ENCODE measurements around the gene BPHL. TPM values are rescaled to one million over a fixed set of nuclear protein-coding genes. Genes with fewer than 3 reads are reported as not detected.
"Not testable (repeated sequence)": the region's sequence is repeated elsewhere in the genome, so short reads cannot be mapped to it uniquely, and the experiment has no call there.

The BPHL gene
- total and polyA plus RNA-seq, 4 donors: 21.4 to 53.1 (median 45.7) TPM

DNA sequence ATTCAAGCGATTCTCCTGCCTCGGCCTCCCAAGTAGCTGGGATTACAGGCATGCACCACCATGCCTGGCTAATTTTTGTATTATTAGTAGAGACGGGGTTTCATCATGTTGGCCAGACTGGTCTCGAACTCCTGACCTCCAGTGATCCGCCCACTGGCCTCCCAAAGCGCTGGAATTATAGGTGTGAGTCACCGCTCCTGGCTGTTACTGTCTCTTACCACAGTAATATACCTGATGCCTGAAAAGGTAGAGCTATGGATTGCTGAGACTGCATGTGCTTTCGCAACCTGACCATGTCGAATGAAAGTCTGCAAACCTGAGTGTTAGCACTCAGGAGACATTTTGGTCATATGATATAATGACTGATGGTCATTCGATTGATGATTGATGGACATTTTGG is 70.7 kb downstream of the BPHL start:
- not testable (repeated sequence) for H3K27me3 ChIP-seq (ENCODE audit: control insufficient read depth, insufficient read depth, low read length); DNase-seq (ENCODE audit: low read depth in 4 of 6, low spot score in 6 of 6)
- WGBS (ENCODE audit: insufficient coverage): 100% methylated on average over 5 of the region's 10 CpGs

GRCh38 chr6:3190056-3190455 is 71.5 kb downstream of the BPHL start:
- 61% methylated on average over 2 of the region's 4 CpGs for WGBS (ENCODE audit: insufficient coverage)
- Histone ChIP-seq H3K27ac (ENCODE audit: low read depth, low read length) (no peak overlapping the region), H3K36me3 (ENCODE audit: control insufficient read depth, insufficient read depth, low read length) (no peaks in the 10 kb centered on the region), H3K4me3 (ENCODE audit: low read depth, low read length) (no peak overlapping the region), H3K27me3 (ENCODE audit: control insufficient read depth, insufficient read depth, low read length) (no peaks in the 10 kb centered on the region), H3K4me1 (ENCODE audit: control insufficient read depth, insufficient read depth, low read length) (peaks cover 33% of the 10 kb centered on the region), H3K9me3 (ENCODE audit: control insufficient read depth, insufficient read depth, low read length) (no peaks in the 10 kb centered on the region)
- no peak for DNase-seq (ENCODE audit: low read depth in 4 of 6, low spot score in 6 of 6)

More for the DNA sequence above, 70.7 kb downstream of the BPHL start:
- H3K4me3 ChIP-seq (ENCODE audit: low read depth, low read length); H3K9me3 ChIP-seq (ENCODE audit: control insufficient read depth, insufficient read depth, low read length); H3K27ac ChIP-seq (ENCODE audit: low read depth, low read length); H3K36me3 ChIP-seq (ENCODE audit: control insufficient read depth, insufficient read depth, low read length): not testable (repeated sequence)
- H3K4me1 ChIP-seq (ENCODE audit: control insufficient read depth, insufficient read depth, low read length): peaks cover 25% of the 10 kb centered on the region

DNA sequence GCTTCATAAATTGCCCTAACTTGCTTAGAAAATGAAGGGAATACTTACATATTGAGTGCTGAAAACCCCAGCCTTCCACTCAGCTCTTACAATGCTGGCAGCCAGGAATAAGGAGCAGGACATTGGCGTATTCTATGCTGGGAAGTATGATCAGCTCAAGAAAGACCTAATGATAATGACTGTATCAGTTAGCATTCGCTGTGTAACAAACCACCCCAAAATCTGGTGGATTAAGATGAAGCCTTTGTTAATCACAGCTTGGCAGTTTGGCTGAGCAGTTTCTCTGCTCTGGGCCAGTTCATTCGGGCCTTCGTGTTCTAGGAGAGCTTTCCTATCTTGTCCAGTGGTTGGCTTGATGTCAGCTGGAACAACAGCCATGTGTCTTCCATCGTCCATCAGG is 72.3 kb downstream of the BPHL start:
- 93% methylated on average over 5 of the region's 5 CpGs for WGBS (ENCODE audit: insufficient coverage)
- Histone ChIP-seq H3K27ac (ENCODE audit: low read depth, low read length) (no peak overlapping the region), H3K36me3 (ENCODE audit: control insufficient read depth, insufficient read depth, low read length) (no peaks in the 10 kb centered on the region), H3K4me3 (ENCODE audit: low read depth, low read length) (no peak overlapping the region), H3K4me1 (ENCODE audit: control insufficient read depth, insufficient read depth, low read length) (peaks cover 40% of the 10 kb centered on the region), H3K9me3 (ENCODE audit: control insufficient read depth, insufficient read depth, low read length) (no peaks in the 10 kb centered on the region), H3K27me3 (ENCODE audit: control insufficient read depth, insufficient read depth, low read length) (no peaks in the 10 kb centered on the region)
- DNase-seq (ENCODE audit: low read depth in 4 of 6, low spot score in 6 of 6): no peak

DNA sequence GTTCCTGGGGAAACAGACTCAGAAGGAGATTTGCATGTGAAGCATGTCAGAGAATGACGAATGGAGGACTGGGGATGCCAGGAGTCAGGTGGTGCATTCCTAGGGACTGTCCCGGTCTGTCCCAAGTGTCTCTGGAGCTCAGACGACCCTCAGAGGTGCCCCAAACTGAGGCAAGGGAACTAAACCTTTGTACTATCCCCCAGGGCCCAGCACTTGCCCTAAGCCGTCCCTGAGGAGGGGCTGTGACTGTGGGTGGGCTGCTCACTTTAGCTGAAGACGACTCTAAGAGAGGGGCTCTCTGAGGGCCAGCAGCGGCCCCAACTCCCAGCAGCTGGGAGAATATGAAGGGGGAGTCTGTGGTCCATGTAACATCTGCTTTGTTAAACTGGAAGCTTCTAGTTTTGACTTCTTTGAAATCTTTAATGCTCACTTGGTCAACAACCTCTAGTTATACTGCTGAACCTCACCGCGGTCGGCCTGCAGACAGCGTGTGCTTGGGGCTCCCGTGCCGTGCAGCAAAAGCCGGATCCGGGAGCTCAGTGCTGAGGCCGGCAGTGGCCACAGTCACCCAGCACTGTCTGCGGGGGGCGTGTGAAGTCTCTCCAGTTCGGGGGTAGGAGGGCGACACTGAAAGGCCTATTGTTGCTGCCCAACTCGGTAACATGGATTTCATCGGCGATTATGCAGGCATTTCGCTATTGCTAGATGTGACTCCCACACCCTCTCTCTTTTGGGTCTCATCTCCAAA is 74.8 kb downstream of the BPHL start:
- no peaks in the 10 kb centered on the region for H3K36me3 ChIP-seq (ENCODE audit: control insufficient read depth, insufficient read depth, low read length)
- 20% methylated on average over 20 of the region's 23 CpGs for WGBS (ENCODE audit: insufficient coverage)
- no peaks in the 10 kb centered on the region for H3K27me3 ChIP-seq (ENCODE audit: control insufficient read depth, insufficient read depth, low read length)
- no peak overlapping the region for H3K4me3 ChIP-seq (ENCODE audit: low read depth, low read length)
- DNase-seq (ENCODE audit: low read depth in 4 of 6, low spot score in 6 of 6): peak in 2 of 6 donors; percentile 66 to 75
- H3K27ac ChIP-seq (ENCODE audit: low read depth, low read length): peak overlapping the region; percentile 45
- no peaks in the 10 kb centered on the region for H3K9me3 ChIP-seq (ENCODE audit: control insufficient read depth, insufficient read depth, low read length)
- peaks cover 46% of the 10 kb centered on the region for H3K4me1 ChIP-seq (ENCODE audit: control insufficient read depth, insufficient read depth, low read length)

- Histone ChIP-seq H3K9me3 (ENCODE audit: control insufficient read depth, insufficient read depth, low read length) (no peaks in the 10 kb centered on the region), H3K36me3 (ENCODE audit: control insufficient read depth, insufficient read depth, low read length) (no peaks in the 10 kb centered on the region), H3K27me3 (ENCODE audit: control insufficient read depth, insufficient read depth, low read length) (no peaks in the 10 kb centered on the region), H3K27ac (ENCODE audit: low read depth, low read length) (peak overlapping the region; percentile 96), H3K4me3 (ENCODE audit: low read depth, low read length) (peak overlapping the region; percentile 32), H3K4me1 (ENCODE audit: control insufficient read depth, insufficient read depth, low read length) (peaks cover 46% of the 10 kb centered on the region)
- 6% methylated on average over 17 of the region's 19 CpGs for WGBS (ENCODE audit: insufficient coverage)
- peak in 5 of 6 donors; percentile 82 to 98 (median 88) for DNase-seq (ENCODE audit: low read depth in 4 of 6, low spot score in 6 of 6)
Observed at GRCh38 chr6:3194535-3195419, 76.3 kb downstream of the BPHL start.

GRCh38 chr6:3195420-3195694 is 76.8 kb downstream of the BPHL start:
- no peaks in the 10 kb centered on the region for H3K9me3 ChIP-seq (ENCODE audit: control insufficient read depth, insufficient read depth, low read length)
- H3K27me3 ChIP-seq (ENCODE audit: control insufficient read depth, insufficient read depth, low read length): no peaks in the 10 kb centered on the region
- peaks cover 41% of the 10 kb centered on the region for H3K4me1 ChIP-seq (ENCODE audit: control insufficient read depth, insufficient read depth, low read length)
- peak overlapping the region; percentile 96 for H3K27ac ChIP-seq (ENCODE audit: low read depth, low read length)
- 21% methylated on average over 4 of the region's 5 CpGs for WGBS (ENCODE audit: insufficient coverage)
- H3K36me3 ChIP-seq (ENCODE audit: control insufficient read depth, insufficient read depth, low read length): no peaks in the 10 kb centered on the region
- DNase-seq (ENCODE audit: low read depth in 4 of 6, low spot score in 6 of 6): no peak
- H3K4me3 ChIP-seq (ENCODE audit: low read depth, low read length): peak overlapping the region; percentile 32

DNA sequence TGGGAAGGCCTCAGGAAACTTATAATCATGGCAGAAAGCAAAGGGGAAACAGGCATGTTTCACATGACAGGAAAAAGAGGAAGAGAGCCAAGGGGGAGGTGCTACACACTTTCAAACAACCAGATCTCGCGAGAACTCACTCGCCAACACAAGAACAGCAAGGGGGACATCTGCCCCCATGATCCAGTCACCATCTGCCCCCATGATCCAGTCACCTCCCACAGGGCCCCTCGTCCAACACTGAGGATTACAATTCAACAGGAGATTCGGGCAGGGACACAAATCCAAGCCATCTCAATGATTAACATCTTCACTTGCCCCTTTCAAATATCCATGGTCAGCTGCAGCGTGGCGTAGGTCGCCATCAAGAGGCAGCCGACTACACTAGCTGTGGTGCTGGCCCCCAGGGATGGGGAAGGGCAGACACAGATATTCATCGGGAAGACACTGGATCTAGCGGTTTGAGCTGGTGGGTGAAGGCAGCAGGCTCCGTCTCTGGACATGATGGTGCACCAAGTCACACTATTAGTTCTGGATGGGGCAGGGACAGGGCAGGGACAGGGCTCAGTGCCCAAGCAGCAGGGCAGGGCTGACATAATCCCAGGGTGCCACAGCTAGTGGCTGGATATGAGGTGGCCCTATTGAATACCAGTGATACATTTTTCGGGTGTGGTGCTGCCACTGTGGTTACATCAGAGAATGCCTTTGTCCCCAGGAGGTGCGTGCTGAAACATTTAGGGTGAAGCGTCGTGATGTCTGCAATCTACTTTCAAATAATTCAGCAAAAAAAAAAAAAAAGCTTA is 77.4 kb downstream of the BPHL start:
- H3K4me3 ChIP-seq (ENCODE audit: low read depth, low read length): peak overlapping the region; percentile 32

DNA sequence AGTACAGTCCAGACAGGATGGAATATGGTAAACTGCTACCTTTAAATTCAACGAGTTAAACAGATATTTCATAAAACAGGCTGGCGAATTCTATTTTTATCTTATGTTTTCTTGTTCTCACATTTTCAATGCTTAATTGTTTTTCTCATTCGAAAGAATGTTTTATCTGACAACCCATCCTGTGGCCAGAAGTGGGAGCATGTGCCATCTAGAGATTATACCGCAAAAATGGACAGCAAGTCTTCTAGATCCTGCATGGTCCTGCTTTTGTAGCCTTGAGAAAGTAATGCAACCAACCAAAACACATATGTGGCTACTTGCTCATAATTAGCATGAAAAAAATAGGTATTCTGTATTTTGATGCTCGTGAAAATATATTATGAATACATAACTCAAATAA is 78.3 kb downstream of the BPHL start:
- Histone ChIP-seq H3K27ac (ENCODE audit: low read depth, low read length) (no peak overlapping the region), H3K27me3 (ENCODE audit: control insufficient read depth, insufficient read depth, low read length) (no peaks in the 10 kb centered on the region), H3K4me3 (ENCODE audit: low read depth, low read length) (no peak overlapping the region), H3K9me3 (ENCODE audit: control insufficient read depth, insufficient read depth, low read length) (no peaks in the 10 kb centered on the region), H3K36me3 (ENCODE audit: control insufficient read depth, insufficient read depth, low read length) (no peaks in the 10 kb centered on the region), H3K4me1 (ENCODE audit: control insufficient read depth, insufficient read depth, low read length) (peaks cover 41% of the 10 kb centered on the region)
- 14% methylated on average over 1 of the region's 5 CpGs for WGBS (ENCODE audit: insufficient coverage)
- DNase-seq (ENCODE audit: low read depth in 4 of 6, low spot score in 6 of 6): peak in 1 of 6 donors; percentile 55

More for the DNA sequence above, 77.4 kb downstream of the BPHL start:
- H3K4me1 ChIP-seq (ENCODE audit: control insufficient read depth, insufficient read depth, low read length): peaks cover 41% of the 10 kb centered on the region
- H3K36me3 ChIP-seq (ENCODE audit: control insufficient read depth, insufficient read depth, low read length): no peaks in the 10 kb centered on the region
- no peaks in the 10 kb centered on the region for H3K27me3 ChIP-seq (ENCODE audit: control insufficient read depth, insufficient read depth, low read length)
- peak in 5 of 6 donors; percentile 73 to 99 (median 84) for DNase-seq (ENCODE audit: low read depth in 4 of 6, low spot score in 6 of 6)
- peak overlapping the region; percentile 96 for H3K27ac ChIP-seq (ENCODE audit: low read depth, low read length)
- WGBS (ENCODE audit: insufficient coverage): 16% methylated on average over 10 of the region's 16 CpGs
- no peaks in the 10 kb centered on the region for H3K9me3 ChIP-seq (ENCODE audit: control insufficient read depth, insufficient read depth, low read length)

DNA sequence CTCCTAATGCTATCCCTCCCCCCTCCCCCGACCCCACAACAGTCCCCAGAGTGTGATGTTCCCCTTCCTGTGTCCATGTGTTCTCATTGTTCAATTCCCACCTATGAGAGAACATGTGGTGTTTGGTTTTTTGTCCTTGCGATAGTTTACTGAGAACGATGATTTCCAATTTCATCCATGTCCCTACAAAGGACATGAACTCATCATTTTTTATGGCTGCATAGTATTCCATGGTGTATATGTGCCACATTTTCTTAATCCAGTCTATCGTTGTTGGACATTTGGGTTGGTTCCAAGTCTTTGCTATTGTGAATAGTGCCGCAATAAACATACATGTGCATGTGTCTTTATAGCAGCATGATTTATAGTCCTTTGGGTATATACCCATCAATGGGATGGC is 79.2 kb downstream of the BPHL start:
- H3K9me3 ChIP-seq (ENCODE audit: control insufficient read depth, insufficient read depth, low read length); H3K27me3 ChIP-seq (ENCODE audit: control insufficient read depth, insufficient read depth, low read length); H3K4me3 ChIP-seq (ENCODE audit: low read depth, low read length); H3K36me3 ChIP-seq (ENCODE audit: control insufficient read depth, insufficient read depth, low read length); H3K27ac ChIP-seq (ENCODE audit: low read depth, low read length); DNase-seq (ENCODE audit: low read depth in 4 of 6, low spot score in 6 of 6): not testable (repeated sequence)
- WGBS (ENCODE audit: insufficient coverage): no CpG with 5 or more reads among the region's 5 CpGs
- peaks cover 35% of the 10 kb centered on the region for H3K4me1 ChIP-seq (ENCODE audit: control insufficient read depth, insufficient read depth, low read length)

All from spinal cord (tissue), 10 donors.